Keratinocyte (primary cell): ENCODE measurements around the gene HCRTR1. TPM values are rescaled to one million over a fixed set of nuclear protein-coding genes. Genes with fewer than 3 reads are reported as not detected.

Source experiments
- DNase-seq: peaks from one replicate; pipeline ENCODE4 v3.0.0-alpha.2; 2011; ENCODE audit warnings: low read depth, missing footprints, low spot score
- FAIRE-seq: peaks from 2 replicates; lab custom pipeline; 2011; peaks lifted over from hg19 to GRCh38; lab: Jason Lieb, UNC
- H2AFZ ChIP-seq: 2 replicates; pipeline ENCODE4 v1.6.0; 2012; ENCODE audit warnings: low read length, control low read depth, inconsistent platforms; ENCODE audit not compliant: control insufficient read depth
- H3K27ac ChIP-seq: 2 replicates; pipeline ENCODE4 v1.5.1; 2011; ENCODE audit warnings: low read length; ENCODE audit not compliant: control insufficient read depth, insufficient read depth
- H3K27me3 ChIP-seq: 3 replicates; pipeline ENCODE4 v1.6.0; 2011; ENCODE audit warnings: low read length; ENCODE audit not compliant: control insufficient read depth, insufficient read depth; ENCODE audit errors: extremely low read depth
- H3K36me3 ChIP-seq, 2 experiments: 2 replicates in 1 of 2; 3 replicates in 1 of 2; pipeline ENCODE4 v1.5.1; 2011; ENCODE audit warnings: low read length in 2 of 2, mild to moderate bottlenecking in 1 of 2; ENCODE audit not compliant: control insufficient read depth in 2 of 2, insufficient read depth in 2 of 2; ENCODE audit errors: extremely low read depth in 1 of 2
- H3K4me1 ChIP-seq: 3 replicates; pipeline ENCODE4 v1.5.1; 2011; ENCODE audit warnings: low read length; ENCODE audit not compliant: control insufficient read depth, insufficient read depth; ENCODE audit errors: extremely low read depth
- H3K4me2 ChIP-seq: 3 replicates; pipeline ENCODE4 v1.6.0; 2011; ENCODE audit warnings: low read depth, low read length; ENCODE audit not compliant: control insufficient read depth, insufficient read depth; ENCODE audit errors: extremely low read depth
- H3K4me3 ChIP-seq, 3 experiments: fragments of 200-600 bp in 1 of 3; sonication (generic) in 1 of 3; 2 replicates in 2 of 3; 3 replicates in 1 of 3; pipeline ENCODE4 v1.5.1; 2011 to 2016; ENCODE audit warnings: low read length in 3 of 3, mild to moderate bottlenecking in 3 of 3, control low read depth in 2 of 3, inconsistent platforms in 1 of 3, low read depth in 1 of 3, mixed read lengths in 1 of 3, mixed run types in 1 of 3, moderate library complexity in 1 of 3; ENCODE audit not compliant: control insufficient read depth in 2 of 3, insufficient read depth in 2 of 3; ENCODE audit errors: extremely low read depth in 1 of 3
- H3K79me2 ChIP-seq: 2 replicates; pipeline ENCODE4 v1.6.0; 2012; ENCODE audit warnings: low read length; ENCODE audit not compliant: control insufficient read depth, insufficient read depth
- H3K9ac ChIP-seq: 3 replicates; pipeline ENCODE4 v1.6.0; 2011; ENCODE audit warnings: low read length; ENCODE audit not compliant: control insufficient read depth, insufficient read depth; ENCODE audit errors: extremely low read depth
- H3K9me1 ChIP-seq: 3 replicates; pipeline ENCODE4 v1.6.0; 2011; ENCODE audit warnings: low read length; ENCODE audit not compliant: control insufficient read depth, insufficient read depth; ENCODE audit errors: extremely low read depth
- H3K9me3 ChIP-seq: 2 replicates; pipeline ENCODE4 v1.5.1; 2012; ENCODE audit warnings: low read depth, low read length; ENCODE audit not compliant: control insufficient read depth
- H4K20me1 ChIP-seq: 3 replicates; pipeline ENCODE4 v1.6.0; 2011; ENCODE audit warnings: low read length; ENCODE audit not compliant: control insufficient read depth, insufficient read depth; ENCODE audit errors: extremely low read depth
- CTCF ChIP-seq, 3 experiments: IDR thresholded peaks in 1 of 3; conservative IDR thresholded peaks in 1 of 3; optimal IDR thresholded peaks in 1 of 3; 2 replicates in 2 of 3; 3 replicates in 1 of 3; pipeline versions ENCODE3 to v1.5.1; 2011; ENCODE audit warnings: low read length in 3 of 3, mild to moderate bottlenecking in 3 of 3, moderate library complexity in 2 of 3, control low read depth in 1 of 3, inconsistent platforms in 1 of 3; ENCODE audit not compliant: insufficient read depth in 2 of 3; ENCODE audit errors: extremely low read depth in 1 of 3
- EZH2 ChIP-seq: IDR thresholded peaks from one replicate; pipeline ENCODE4 v1.6.1; 2012; ENCODE audit warnings: inconsistent platforms, mild to moderate bottlenecking, low read length, moderate library complexity
- dilution Hi-C: fragments of 300-500 bp; cut with MboI; formaldehyde crosslinking; loops from one replicate; pipeline ENCODE4 v1.7.0; 2020; ENCODE audit warnings: low sequenced_read_pairs; ENCODE audit not compliant: extremely low pct_ligation_motif_present
- polyA plus RNA-seq, 5 experiments: library from polyadenylated mRNA; depleted of rRNA in 3 of 5; stranded (reverse) in 3 of 5; stranded (forward) in 1 of 5; unstranded in 1 of 5; fragments of >200 nt; gene quantifications; 1 replicate in 1 of 5; 2 replicates in 3 of 5; 3 replicates in 1 of 5; pipeline versions ENCODE4 v1.2.1 to v1.2.3, GENCODE V29; 2011 to 2012; ENCODE audit warnings: missing spikeins in 2 of 5, low read depth in 1 of 5, low replicate concordance in 1 of 5

Gene HCRTR1
- polyA plus RNA-seq, 1 donor (not counting 4 experiments of a cell fraction or from before 2014, with no cell fraction given) = not detected

GRCh38 chr1:31658721-31659120 is 41.2 kb downstream of the HCRTR1 start:
- DNase-seq (no peak), FAIRE-seq (no peak)
- Histone ChIP-seq H3K9ac (no peak overlapping the region), H3K27ac (no peak overlapping the region), H3K27me3 (no peaks in the 10 kb centered on the region), H3K79me2 (no peaks in the 10 kb centered on the region), H4K20me1 (no peaks in the 10 kb centered on the region), H3K4me3 (no peak overlapping the region), H3K9me1 (no peaks in the 10 kb centered on the region), H2AFZ (no peak overlapping the region), H3K36me3 (peaks cover 41 to 45% of the 10 kb centered on the region in 2 experiments), H3K9me3 (no peaks in the 10 kb centered on the region), H3K4me1 (no peaks in the 10 kb centered on the region), H3K4me2 (no peak overlapping the region)
- dilution Hi-C loops = no loop called here
- TF ChIP-seq EZH2 (no peak), CTCF (optimal IDR thresholded peaks at IDR 0.05 in 1 of 3, IDR thresholded peaks at IDR 0.05 in 1 of 3, conservative IDR thresholded peaks at IDR 0.05 in 1 of 3; ENCODE audit: extremely low read depth in 1 of 3, insufficient read depth in 2 of 3, low read length in 3 of 3) (no peak)

- TF ChIP-seq EZH2 (no peak), CTCF (optimal IDR thresholded peaks at IDR 0.05 in 1 of 3, IDR thresholded peaks at IDR 0.05 in 1 of 3, conservative IDR thresholded peaks at IDR 0.05 in 1 of 3; ENCODE audit: extremely low read depth in 1 of 3, insufficient read depth in 2 of 3, low read length in 3 of 3) (no peak)
- peaks cover 37 to 42% of the 10 kb centered on the region in 2 experiments for H3K36me3 ChIP-seq
- no peak overlapping the region for H3K4me3 ChIP-seq
- H3K79me2 ChIP-seq = no peaks in the 10 kb centered on the region
- no peaks in the 10 kb centered on the region for H3K9me3 ChIP-seq
- no peaks in the 10 kb centered on the region for H3K9me1 ChIP-seq
- DNase-seq (no peak), FAIRE-seq (no peak)
- H3K4me2 ChIP-seq = no peak overlapping the region
- no peak overlapping the region for H3K27ac ChIP-seq
- H2AFZ ChIP-seq = no peak overlapping the region
- H4K20me1 ChIP-seq = no peaks in the 10 kb centered on the region
- no peaks in the 10 kb centered on the region for H3K4me1 ChIP-seq
- dilution Hi-C loops = no loop called here
- H3K9ac ChIP-seq = no peak overlapping the region
- no peaks in the 10 kb centered on the region for H3K27me3 ChIP-seq
Observed at GRCh38 chr1:31659889-31660288, 42.4 kb downstream of the HCRTR1 start.
